ENCODE data around the gene MBD6.
"Not testable (repeated sequence)": the region's sequence is repeated elsewhere in the genome, so short reads cannot be mapped to it uniquely, and the experiment has no call there.

MBD6 gene

DNA sequence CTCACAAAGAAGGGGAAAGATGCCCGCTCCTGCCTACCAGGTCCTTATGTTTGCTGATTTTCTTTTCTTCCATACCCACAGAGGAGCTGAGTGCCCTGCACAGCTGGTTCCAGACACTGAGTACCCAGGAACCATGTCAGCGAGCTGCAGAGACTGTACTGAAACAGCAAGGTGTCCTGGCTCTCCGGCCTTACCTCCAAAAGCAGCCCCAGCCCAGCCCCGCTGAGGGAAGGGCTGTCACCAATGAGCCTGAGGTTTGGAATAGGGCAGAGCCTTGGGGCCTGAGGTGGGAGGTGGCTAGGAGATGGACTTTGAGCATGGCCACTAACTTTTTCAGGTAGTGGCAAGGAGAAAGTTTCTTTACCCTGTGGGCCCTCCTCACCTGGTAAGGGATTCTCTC is 32.5 kb upstream of the MBD6 start:
- DNase-seq, result no peak

DNA sequence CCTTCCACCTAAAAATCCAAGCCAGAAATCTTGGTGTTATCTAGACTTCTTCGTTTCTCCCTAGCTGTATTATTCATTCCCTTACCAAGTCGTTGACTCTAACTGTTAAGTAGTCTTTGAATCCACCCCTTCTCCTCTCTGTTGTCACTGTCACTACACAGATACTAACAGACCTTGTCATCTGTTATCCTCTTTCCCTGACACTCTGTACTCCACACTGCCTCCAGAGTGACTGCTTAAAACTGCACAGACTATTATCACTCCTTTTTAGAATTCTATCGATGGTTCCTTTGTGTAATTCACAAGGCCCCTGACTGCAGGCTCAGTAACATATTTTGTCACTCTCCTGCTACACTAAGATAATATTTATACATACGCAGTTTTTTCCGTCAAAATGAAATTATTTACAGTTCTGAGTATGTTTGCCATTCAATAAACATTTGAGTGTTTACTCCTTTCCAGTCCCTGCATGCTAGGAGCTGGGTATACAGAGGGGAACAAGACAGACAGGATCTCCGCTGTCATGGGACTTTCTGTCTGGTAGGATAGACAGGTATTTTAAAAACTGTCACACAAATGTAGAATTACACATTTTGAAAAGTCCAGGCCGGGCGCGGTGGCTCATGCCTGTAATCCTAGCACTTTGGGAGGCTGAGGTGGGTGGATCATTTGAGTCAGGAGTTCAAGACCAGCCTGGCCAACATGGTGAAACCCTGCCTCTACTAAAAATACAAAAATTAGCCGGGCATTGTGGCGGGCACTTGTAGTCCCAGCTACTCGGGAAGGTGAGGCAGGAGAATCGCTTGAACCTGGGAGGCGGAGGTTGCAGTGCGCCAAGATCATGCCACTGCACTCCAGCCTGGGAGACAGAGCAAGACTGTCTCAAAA is 31.0 kb upstream of the MBD6 start:
- DNase-seq, result no peak

DNA sequence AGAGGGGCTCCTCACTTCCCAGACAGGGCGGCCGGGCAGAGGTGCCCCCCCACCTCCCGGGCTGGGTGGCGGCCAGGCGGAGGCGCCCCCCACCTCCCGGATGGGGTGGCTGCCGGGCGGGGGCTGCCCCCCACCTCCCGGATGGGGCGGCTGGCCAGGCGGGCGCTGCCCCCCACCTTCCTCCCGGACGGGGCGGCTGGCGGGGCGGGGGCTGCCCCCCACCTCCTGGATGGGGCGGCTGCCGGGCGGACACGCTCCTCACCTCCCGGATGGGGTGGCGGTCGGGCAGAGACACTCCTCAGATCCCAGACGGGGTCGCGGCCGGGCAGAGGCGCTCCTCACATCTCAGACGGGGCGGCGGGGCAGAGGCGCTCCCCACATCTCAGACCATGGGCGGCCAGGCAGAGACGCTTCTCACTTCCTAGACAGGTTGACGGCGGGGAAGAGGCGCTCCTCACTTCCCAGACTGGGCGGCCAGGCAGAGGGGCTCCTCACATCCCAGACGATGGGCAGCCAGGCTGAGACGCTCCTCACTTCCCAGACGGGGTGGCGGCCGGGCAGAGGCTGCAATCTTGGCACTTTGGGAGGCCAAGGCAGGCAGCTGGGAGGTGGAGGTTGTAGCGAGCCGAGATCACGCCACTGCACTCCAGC is 27.4 kb upstream of the MBD6 start:
- DNase-seq, result not testable (repeated sequence)

DNA sequence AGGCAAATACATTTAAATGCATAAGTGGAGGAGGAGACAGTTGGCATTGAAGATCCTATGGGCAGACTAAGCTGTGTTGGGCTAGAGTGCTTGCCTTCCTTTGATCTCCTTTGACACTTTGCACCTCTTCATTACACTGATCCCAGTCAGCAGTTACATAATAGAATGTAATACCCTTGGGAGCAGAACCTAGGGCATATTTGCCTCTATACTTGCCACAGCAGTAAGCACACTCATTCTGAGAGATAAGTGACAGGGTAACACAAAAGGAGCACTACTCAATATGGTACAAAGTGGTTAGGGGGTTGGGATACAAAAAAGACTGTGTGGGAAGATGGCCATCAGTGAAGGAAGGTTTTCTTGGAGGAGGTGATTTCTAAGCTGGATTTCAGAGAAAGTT is 25.8 kb upstream of the MBD6 start:
- no peak for DNase-seq

GRCh38 chr12:57497223-57498131 is 25.1 kb upstream of the MBD6 start:
- DNase-seq, result no peak

- DNase-seq, result no peak
Observed at GRCh38 chr12:57498132-57498502, 24.5 kb upstream of the MBD6 start.

DNA sequence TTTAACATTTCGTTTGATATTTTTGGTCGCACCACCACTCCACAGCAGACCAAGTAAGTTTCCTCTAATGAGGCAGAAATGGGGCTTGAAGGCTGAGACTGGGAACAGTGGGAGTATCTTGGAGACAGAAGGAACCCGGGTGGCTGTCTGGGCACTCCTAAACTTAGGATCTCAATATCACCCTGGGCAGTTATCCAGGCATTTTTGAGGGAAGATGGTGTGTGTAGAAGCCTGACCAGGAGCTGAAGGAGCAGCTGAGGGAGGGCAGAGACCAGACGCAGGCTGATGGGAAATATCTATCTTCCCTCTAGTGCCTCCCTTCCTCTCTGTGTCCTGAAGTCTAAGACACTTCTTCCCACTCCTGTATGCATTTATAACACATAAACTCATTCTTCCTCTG is 24.1 kb upstream of the MBD6 start:
- DNase-seq, result no peak

DNA sequence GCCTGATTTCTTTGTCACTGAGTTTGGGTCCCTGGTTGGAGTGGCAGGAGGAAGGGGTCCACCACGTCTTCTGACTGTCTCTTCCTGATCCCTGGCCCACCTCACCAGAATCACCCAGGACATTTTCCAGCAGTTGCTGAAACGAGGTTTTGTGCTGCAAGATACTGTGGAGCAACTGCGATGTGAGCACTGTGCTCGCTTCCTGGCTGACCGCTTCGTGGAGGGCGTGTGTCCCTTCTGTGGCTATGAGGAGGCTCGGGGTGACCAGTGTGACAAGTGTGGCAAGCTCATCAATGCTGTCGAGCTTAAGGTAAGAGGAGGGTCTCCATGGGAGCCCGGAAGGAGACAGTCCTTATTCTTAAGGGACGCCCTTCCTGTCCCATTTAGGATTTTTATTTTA is 22.4 kb upstream of the MBD6 start:
- no peak for DNase-seq

- DNase-seq, result not testable (repeated sequence)
Observed at GRCh38 chr12:57502311-57502969, 20.2 kb upstream of the MBD6 start.

GRCh38 chr12:57506541-57506940 is 16.1 kb upstream of the MBD6 start:
- not testable (repeated sequence) for DNase-seq

GRCh38 chr12:57507796-57508195 is 14.8 kb upstream of the MBD6 start:
- not testable (repeated sequence) for DNase-seq

DNA sequence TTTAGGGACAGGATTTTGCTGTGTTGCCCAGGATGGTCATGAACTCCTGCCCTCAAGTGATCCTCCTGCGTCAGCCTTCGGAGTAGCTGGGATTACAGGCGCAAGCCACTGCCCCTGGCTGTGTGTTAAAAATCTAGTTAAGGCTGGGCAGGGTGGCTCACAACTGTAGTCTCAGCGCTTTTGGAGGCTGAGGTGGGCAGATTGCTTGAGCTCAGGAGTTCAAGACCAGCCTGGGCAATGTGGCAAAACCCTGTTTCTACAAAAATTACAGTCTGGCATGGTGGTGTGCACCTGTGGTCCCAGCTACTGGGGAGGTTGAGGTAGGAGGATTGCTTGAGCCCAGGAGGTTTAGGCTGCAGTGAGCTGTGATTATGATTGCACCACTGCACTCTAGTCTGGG is 11.5 kb upstream of the MBD6 start:
- no peak for DNase-seq

- no peak for DNase-seq
Observed at GRCh38 chr12:57511588-57512325, 10.9 kb upstream of the MBD6 start.

DNA sequence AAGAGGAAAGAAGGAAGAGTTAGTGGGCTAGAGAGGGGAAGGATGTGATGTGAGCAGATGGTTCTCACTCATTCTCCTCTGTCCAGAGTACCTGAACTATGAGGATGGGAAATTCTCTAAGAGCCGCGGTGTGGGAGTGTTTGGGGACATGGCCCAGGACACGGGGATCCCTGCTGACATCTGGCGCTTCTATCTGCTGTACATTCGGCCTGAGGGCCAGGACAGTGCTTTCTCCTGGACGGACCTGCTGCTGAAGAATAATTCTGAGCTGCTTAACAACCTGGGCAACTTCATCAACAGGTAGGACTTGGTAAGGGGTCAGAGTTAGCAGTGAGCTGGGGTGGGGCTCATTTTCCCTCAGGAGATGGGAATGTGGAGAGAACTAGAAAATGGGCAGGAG is 10.0 kb upstream of the MBD6 start:
- DNase-seq, result no peak

DNA sequence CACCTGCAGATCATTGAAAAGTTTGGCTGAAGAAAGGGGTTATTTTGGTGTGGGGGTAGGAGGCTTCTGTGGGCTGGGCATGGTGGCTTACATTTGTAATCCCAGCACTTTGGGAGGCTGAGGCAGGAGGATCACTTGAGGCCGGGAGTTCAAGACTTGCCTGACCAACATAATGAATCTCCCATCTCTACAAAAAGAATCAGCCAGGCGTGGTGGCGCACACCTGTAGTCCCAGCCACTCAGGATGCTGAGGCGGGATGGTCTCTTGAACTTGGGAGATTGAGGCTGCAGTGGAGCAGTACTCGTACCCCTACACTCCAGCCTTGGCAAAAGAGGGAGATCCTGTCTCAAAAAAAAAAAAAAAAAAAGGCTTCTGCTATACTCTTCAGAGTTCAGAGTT is 9.4 kb upstream of the MBD6 start:
- no peak for DNase-seq

DNA sequence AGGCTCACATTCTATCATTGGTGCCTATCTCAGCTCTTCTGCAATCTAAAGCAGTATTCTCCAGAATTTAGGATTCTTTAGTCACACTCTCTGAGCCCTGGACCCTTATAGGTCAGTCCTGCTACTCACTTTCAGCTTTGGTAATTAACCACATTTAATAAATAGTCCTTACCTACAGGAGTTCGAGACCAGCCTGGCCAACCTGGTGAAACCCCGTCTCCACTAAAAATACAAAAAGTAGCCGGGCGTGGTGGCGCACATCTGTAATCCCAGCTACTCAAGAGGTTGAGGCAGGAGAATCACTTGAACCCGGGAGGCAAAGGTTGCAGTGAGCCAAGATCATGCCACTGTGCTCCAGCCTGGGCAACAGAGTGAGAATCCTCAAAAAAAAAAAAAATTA is 8.9 kb upstream of the MBD6 start:
- DNase-seq, result not testable (repeated sequence)

- DNase-seq, result not testable (repeated sequence)
Observed at GRCh38 chr12:57514246-57514645, 8.4 kb upstream of the MBD6 start.

DNA sequence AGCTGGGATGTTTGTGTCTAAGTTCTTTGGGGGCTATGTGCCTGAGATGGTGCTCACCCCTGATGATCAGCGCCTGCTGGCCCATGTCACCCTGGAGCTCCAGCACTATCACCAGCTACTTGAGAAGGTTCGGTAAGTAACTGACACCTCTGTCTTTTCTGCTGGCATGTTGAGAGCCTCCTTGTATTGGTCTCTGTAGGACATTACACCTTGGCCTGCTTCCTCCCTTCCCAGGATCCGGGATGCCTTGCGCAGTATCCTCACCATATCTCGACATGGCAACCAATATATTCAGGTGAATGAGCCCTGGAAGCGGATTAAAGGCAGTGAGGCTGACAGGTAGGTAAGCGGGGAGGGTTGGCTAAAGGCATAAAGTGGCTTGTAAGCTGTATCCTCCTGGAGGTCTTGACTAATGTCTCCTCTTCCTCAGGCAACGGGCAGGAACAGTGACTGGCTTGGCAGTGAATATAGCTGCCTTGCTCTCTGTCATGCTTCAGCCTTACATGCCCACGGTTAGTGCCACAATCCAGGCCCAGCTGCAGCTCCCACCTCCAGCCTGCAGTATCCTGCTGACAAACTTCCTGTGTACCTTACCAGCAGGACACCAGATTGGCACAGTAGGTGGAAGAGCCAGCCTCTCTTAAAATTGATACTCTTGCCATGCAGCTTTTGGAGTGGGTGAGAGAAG is 7.8 kb upstream of the MBD6 start:
- DNase-seq, result no peak

DNA sequence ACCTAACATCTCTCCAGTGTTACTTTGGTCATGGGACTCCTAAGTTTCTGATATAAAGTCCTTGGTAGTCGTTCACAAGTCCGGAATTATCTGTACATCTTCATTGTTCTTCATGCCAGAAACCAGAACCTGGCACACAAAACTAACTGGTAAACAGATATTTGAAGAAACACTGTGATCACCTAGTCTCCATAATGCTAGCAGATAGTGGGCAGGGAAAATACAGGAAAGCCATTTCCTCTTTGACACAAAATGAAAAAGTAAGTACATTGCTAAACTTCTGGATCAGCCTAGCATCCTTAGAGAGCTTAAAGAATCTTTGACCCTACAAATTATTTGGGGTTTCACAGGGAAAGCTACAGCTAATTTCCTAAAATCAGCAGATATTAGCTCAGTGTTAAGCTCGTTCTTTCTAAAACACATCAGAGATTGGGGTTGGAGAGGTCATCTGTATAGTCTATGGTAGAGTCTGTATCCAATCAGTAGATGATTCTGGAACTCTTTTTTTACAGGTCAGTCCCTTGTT is 7.2 kb upstream of the MBD6 start:
- DNase-seq, result no peak

DNA sequence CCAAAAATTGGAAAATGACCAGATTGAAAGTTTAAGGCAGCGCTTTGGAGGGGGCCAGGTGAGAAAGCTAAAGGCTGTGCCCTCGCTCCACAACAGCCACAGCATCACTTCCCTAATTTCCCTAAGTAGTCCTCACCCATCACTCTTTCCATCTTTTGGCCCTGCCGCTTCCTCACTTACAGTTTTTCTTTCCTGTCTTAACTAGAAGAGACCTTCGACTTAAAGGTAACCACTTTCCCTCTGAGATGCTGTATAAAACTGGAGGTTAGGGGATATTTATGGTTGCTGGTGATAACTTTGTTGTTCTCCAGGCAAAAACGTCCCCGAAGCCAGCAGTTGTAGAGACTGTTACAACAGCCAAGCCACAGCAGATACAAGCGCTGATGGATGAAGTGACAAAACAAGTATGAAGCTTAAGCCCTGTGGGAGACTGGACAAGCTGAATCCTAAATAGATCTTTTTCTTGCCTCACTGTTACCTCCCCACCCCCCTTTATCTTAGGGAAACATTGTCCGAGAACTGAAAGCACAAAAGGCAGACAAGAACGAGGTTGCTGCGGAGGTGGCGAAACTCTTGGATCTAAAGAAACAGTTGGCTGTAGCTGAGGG is 6.6 kb upstream of the MBD6 start:
- DNase-seq, result no peak

GRCh38 chr12:57516617-57517153 is 5.9 kb upstream of the MBD6 start:
- DNase-seq, result no peak

All from stimulated activated naive CD4-positive, alpha-beta T cell treated with Interleukin-2 at 50 U/mL for 16 hours (primary cell).